ENCODE measurements around the gene SLC36A1.
"Not testable (repeated sequence)": the region's sequence is repeated elsewhere in the genome, so short reads cannot be mapped to it uniquely, and the experiment has no call there.

SLC36A1 gene

GRCh38 chr5:151447174-151448037 is at the start of gene SLC36A1:
SLC36A1 (plus strand) TSS chr5:151447603; CDS start chr5:151458793, 11,190 bp downstream.
- DNase-seq = peak; percentile 91

- no peak for DNase-seq
Measured at GRCh38 chr5:151405334-151406160, 41.9 kb upstream of the SLC36A1 start.

GRCh38 chr5:151406322-151406947 is 41.0 kb upstream of the SLC36A1 start:
- no peak for DNase-seq

GRCh38 chr5:151408591-151409230 is 38.7 kb upstream of the SLC36A1 start:
- DNase-seq = no peak

- no peak for DNase-seq
Measured at GRCh38 chr5:151413800-151414199, 33.6 kb upstream of the SLC36A1 start.

GRCh38 chr5:151414536-151414935 is 32.9 kb upstream of the SLC36A1 start:
- no peak for DNase-seq

DNA sequence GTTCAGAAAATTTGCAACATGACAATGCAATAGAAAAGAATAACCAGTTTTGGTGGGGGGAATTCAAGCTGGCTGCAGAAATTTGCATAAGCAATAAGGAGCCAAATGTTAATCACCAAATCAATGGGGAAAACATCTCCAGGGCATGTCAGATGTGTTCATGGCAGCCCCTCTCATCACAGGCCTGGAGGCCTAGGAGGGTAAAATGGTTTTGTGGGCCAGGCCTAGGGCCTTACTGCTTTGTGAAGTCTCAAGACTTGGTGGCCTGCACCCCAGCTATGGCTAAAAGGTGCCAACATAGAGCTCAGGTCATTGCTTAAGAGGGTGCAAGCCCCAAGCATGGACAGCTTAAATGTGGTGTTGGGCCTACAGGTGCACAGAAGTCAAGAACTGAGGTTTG is 29.7 kb upstream of the SLC36A1 start:
- no peak for DNase-seq

DNA sequence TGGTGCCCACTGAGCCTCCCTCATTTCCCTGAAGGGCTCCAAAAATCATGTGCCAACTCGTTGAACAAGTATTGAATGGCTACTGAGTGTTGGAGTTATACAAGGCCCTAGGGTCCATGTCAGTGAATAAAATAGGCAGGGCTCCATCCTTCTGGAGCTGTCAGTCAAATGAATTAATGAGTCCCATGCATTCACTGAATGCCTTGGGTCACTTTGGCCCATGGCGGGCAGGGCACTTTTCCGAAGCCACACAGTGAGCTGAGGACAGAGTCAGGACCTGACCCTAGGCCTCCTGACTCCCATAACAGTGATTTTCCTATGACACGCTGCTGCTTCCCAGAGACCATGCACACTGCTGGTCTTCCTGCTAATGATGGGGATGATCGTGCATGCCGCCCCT is 27.3 kb upstream of the SLC36A1 start:
- no peak for DNase-seq

GRCh38 chr5:151424892-151425523 is 22.4 kb upstream of the SLC36A1 start:
- DNase-seq = no peak

GRCh38 chr5:151426347-151426746 is 21.1 kb upstream of the SLC36A1 start:
- DNase-seq = not testable (repeated sequence)

DNA sequence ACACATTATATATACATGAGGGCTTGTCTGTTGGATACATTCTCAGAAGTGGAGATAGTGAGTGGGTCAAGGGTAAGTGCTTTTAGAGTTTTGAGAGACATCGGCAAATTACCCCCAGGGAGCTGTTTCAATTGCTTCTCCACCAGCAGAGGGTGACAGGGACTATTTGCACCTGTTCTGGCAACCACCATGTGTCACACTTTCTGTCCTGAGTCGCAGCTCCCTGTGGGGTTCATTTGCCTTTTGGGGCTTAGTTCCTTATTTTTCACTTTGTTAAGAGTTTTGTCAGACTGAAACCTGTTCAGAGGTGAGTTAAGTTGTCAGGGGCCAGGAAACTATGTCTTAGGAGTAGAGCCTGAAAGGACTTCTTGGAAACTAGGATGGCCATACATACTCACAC is 20.1 kb upstream of the SLC36A1 start:
- DNase-seq = no peak

GRCh38 chr5:151430731-151431130 is 16.7 kb upstream of the SLC36A1 start:
- no peak for DNase-seq

DNA sequence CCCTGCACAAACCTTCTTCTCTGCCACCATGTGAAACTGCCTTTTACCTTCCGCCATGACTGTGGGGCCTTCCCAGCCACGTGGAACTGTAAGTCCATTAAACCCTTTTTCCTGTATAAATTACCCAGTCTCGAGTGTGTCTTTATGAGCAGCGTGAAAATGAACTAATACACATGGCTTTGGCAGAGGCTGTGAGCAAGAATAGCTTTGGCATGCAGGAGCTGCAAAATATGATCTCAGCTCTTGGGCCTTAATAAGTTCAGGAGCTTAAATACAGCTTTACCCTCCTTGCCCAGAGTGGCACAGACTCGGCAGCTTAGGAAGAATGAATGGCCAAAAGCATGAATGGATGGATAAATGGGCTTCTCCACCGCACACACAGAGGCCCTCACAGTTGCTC is 15.7 kb upstream of the SLC36A1 start:
- DNase-seq = no peak

DNA sequence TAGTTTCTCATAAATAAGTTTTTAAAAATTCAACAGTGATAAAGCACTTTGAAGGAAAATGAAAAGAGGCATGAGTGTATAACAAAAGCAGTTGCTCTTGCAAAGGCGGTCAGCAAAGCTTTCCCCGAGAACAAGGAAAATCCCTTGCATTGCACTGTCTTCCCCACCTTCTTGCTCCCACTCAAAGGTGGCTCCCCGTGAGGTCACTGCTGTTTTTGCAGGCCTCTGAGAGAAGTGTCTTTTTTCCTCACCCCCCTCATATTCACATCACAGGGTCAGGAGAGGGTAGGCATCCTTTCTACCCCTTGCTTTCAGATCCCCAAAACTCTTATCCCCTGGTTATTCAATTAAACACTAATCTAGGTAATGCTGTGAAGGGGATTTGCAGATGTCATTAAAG is 15.2 kb upstream of the SLC36A1 start:
- no peak for DNase-seq

GRCh38 chr5:151434570-151435237 is 12.7 kb upstream of the SLC36A1 start:
- no peak for DNase-seq

DNA sequence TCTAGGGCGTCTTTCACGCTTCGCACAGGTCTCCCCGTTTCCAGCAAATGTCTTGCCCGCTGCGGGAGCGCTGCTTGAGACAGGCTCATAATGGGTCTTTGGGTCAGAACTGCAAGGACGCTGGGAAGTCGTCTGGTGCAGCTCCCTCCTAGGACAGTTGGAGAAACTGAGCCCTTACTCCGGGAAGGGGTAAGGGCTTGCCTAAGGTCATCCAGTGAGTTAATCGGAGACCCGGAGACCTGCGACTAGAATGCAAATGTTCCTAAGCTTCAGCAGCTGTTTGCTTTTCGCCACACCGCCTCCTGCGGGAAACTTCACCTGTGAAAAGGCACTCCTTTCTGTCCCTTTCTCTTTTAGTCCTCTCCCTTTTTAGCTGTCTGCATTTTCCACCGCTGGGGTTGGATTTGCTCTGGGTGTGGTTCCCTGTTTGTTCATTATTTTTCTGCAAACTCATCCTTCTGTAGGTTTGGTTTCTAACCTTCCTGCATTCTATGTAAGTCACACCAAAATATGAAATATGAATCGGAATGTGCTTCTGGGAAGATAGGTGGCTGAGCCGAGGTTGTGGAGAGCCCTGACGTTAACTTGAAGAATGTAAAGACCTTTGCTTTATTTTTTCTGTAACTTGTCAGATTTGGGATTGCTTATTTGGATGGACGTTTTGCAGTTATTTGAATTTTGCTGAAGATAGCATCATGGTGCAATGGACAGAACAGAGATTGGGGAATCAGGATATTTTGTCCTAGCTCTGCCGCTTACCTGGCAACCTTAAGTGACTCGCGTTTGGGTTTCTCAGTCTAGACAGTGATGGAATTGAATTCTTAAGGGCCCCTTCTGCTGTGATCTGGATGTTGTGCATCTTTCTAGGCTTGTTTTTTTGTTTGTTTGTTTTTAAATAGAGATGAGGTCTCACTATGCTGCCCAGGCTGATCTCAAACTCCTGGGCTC is 909 bp downstream of the SLC36A1 start:
- no peak for DNase-seq

DNA sequence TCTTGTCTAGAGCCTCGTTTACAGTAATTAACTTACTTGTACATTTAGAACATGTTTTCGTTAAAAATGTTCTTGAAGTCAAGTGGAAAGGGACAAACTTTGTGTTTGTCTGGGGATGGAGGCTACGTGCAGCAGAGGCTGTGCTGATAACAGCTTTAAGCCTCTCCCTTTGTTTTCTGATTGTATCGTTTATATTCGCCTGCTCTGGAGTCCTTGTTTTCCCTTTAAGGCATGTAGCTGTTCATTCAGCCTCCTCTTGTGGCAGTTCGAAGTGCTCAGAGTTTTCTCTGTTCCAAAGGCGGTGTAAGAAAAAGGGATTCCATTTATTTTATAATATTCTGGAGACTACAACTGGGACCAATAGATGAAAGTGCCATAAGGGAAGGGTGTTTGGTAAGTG is 1.9 kb downstream of the SLC36A1 start:
- DNase-seq = no peak

DNA sequence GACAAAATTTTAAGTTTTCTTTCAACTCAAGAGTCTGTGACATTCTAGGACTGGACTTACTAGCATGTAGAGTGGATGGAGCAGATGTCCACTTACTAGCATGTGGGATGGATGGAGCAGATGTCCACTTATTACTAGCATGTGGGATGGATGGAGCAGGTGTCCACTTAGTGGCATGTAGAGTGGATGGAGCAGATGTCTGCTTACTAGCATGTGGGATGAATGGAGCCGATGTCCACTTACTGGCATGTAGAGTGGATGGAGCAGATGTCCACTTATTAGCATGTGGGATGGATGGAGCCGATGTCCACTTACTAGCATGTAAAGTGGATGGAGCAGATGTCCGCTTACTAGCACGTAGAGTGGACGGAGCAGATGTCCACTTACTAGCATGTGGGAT is 2.4 kb downstream of the SLC36A1 start:
- DNase-seq = no peak

DNA sequence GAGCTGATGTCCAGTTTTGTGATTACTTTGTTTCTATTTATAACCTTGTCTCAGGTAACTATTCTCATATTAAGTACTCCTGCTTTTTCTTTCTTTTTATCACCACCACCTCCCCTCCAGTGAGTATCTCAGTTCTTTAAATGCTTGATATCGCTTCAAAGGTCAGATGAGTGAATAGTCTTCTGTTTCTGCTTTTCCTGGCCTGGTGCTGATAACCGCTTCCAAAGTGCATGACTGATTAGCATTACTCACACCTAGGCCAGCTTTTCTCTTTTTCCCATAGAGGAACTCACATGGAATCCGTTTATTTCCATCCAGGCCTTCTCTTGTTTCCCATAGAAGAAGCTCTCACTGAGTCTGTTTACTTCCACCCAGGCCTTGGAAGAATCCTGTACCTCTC is 3.2 kb downstream of the SLC36A1 start:
- DNase-seq = no peak

GRCh38 chr5:151451626-151452520 is 4.5 kb downstream of the SLC36A1 start:
- no peak for DNase-seq
